ENCODE data around the gene CASTOR1.

CASTOR1 gene

DNA sequence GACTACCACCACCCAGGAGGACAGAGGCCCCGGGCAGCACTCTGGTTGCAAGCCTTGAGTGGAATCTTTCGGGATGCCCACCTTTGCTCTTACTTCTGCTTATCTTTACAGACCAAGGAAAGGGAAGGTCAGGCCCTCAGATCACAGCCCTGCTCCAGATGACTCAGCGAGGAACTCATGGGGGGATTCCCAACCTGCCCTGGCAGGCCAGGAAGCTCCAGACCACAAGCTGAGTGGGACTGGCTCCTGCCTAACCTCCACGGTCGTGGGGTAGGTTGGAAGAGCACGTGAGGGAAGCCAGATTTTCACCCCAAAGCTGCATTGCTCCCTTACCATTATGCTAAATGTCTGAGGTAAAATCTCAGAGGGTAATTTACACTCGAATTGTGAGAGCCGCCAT lies 25.6 kb upstream of the CASTOR1 start:
- Histone ChIP-seq H3K4me3 (ENCODE audit: low read depth, low read length) (no peak overlapping the region), H3K4me1 (ENCODE audit: control insufficient read depth, insufficient read depth, low read length) (no peaks in the 10 kb centered on the region), H3K9me3 (ENCODE audit: control insufficient read depth, insufficient read depth, low read depth, low read length) (no peaks in the 10 kb centered on the region), H3K36me3 (ENCODE audit: control insufficient read depth in 2 of 2, insufficient read depth in 1 of 2, low read length in 2 of 2) (peaks cover 0 to 8% of the 10 kb centered on the region in 2 experiments; a peak in 2 of 3 replicates), H3K27ac (ENCODE audit: extremely low read depth, low read depth, low read length) (no peak overlapping the region)
- ChIA-PET CTCF (interaction anchor here (0.9 to 4.6 kb wide), 2 partner anchors 17 to 27 kb away, joined by 4 to 22 read pairs; no protein-coding TSS in a partner anchor), POLR2A (interaction anchor here (1.9 kb wide), 1 partner anchor 12 kb away, joined by 9 read pairs; the partner anchor contains the start of gene TBC1D10A)
- no peak for TF ChIP-seq ZSCAN23 (tag by site-specific recombination; IDR thresholded peaks at IDR 0.05)
- no peak for TF ChIP-seq ZNF221 (tag by site-specific recombination; IDR thresholded peaks at IDR 0.05; ENCODE audit: borderline replicate concordance)
- TF ChIP-seq ZNF266 (tag by site-specific recombination; IDR thresholded peaks at IDR 0.05; ENCODE audit: low read depth), result no peak
- TF ChIP-seq, protein P1, sequence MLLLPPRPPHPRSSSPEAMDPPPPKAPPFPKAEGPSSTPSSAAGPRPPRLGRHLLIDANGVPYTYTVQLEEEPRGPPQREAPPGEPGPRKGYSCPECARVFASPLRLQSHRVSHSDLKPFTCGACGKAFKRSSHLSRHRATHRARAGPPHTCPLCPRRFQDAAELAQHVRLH (tag by site-specific recombination; IDR thresholded peaks at IDR 0.05), result no peak
- TF ChIP-seq ZNF202 (tag by site-specific recombination; IDR thresholded peaks at IDR 0.05; ENCODE audit: borderline replicate concordance), result no peak
- no peak for TF ChIP-seq SP3 (tag by site-specific recombination; IDR thresholded peaks at IDR 0.05)
- TF ChIP-seq, protein P2, sequence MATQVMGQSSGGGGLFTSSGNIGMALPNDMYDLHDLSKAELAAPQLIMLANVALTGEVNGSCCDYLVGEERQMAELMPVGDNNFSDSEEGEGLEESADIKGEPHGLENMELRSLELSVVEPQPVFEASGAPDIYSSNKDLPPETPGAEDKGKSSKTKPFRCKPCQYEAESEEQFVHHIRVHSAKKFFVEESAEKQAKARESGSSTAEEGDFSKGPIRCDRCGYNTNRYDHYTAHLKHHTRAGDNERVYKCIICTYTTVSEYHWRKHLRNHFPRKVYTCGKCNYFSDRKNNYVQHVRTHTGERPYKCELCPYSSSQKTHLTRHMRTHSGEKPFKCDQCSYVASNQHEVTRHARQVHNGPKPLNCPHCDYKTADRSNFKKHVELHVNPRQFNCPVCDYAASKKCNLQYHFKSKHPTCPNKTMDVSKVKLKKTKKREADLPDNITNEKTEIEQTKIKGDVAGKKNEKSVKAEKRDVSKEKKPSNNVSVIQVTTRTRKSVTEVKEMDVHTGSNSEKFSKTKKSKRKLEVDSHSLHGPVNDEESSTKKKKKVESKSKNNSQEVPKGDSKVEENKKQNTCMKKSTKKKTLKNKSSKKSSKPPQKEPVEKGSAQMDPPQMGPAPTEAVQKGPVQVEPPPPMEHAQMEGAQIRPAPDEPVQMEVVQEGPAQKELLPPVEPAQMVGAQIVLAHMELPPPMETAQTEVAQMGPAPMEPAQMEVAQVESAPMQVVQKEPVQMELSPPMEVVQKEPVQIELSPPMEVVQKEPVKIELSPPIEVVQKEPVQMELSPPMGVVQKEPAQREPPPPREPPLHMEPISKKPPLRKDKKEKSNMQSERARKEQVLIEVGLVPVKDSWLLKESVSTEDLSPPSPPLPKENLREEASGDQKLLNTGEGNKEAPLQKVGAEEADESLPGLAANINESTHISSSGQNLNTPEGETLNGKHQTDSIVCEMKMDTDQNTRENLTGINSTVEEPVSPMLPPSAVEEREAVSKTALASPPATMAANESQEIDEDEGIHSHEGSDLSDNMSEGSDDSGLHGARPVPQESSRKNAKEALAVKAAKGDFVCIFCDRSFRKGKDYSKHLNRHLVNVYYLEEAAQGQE (tag by site-specific recombination; IDR thresholded peaks at IDR 0.05), result no peak
- TF ChIP-seq OVOL3 (tag by site-specific recombination; IDR thresholded peaks at IDR 0.05), result no peak
- TF ChIP-seq, protein P3, sequence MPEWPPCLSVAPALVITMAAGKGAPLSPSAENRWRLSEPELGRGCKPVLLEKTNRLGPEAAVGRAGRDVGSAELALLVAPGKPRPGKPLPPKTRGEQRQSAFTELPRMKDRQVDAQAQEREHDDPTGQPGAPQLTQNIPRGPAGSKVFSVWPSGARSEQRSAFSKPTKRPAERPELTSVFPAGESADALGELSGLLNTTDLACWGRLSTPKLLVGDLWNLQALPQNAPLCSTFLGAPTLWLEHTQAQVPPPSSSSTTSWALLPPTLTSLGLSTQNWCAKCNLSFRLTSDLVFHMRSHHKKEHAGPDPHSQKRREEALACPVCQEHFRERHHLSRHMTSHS (tag by site-specific recombination; IDR thresholded peaks at IDR 0.05), result no peak
- TF ChIP-seq ZNF132 (tag by site-specific recombination; IDR thresholded peaks at IDR 0.05; ENCODE audit: borderline replicate concordance), result no peak
- no peak for TF ChIP-seq ZNF19 (tag by site-specific recombination; IDR thresholded peaks at IDR 0.05; ENCODE audit: low read depth)
- no peak for TF ChIP-seq MEIS1 (CRISPR knock-in tag; IDR thresholded peaks at IDR 0.05; ENCODE audit: borderline replicate concordance)

DNA sequence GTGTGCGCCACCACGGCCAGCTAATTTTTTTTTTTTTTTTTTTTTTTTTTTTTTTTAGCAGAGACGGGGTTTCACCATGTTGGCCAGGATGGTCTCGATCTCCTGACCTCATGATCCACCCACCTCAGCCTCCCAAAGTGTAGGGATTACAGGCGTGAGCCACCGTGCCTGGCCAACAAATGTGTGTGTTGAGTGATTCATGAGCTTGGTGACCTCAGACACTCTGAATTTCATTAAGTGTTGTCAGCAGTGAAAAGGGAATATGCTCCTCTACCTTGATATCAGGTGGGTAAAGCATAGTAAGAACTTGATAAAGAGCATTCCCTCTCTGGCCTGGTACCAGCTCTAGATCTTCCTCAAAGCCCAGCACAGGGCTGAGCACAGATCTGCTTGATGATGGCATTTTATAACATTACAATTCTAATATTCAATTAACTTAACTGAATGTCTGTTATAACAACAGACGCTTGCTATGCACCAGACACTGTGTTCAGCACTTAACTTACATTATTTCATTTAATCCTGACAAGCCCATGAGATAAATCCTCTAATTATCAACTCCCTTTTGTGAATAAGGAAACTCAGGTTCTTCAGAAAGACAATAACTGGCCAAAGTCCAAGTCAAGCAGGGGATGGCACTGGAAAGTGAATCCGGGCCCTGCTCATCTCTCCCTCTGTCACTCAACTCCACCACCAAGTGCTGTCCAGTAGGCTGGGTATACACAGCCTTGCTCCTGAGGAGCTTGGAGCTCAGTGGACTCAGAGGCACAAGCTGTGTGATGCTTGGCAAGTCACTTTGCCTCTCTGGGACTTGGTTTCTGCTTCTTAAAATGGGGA lies 24.4 kb upstream of the CASTOR1 start:
- no peak overlapping the region for H3K27ac ChIP-seq (ENCODE audit: extremely low read depth, low read depth, low read length)
- TF ChIP-seq ZNF629 (tag by site-specific recombination; IDR thresholded peaks at IDR 0.05) (peak; percentile 43; the same call in 1 of the 2 replicates), ZNF843 (tag by site-specific recombination; IDR thresholded peaks at IDR 0.05) (no peak)
- TF ChIP-seq, protein P4, sequence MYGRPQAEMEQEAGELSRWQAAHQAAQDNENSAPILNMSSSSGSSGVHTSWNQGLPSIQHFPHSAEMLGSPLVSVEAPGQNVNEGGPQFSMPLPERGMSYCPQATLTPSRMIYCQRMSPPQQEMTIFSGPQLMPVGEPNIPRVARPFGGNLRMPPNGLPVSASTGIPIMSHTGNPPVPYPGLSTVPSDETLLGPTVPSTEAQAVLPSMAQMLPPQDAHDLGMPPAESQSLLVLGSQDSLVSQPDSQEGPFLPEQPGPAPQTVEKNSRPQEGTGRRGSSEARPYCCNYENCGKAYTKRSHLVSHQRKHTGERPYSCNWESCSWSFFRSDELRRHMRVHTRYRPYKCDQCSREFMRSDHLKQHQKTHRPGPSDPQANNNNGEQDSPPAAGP (tag by site-specific recombination; IDR thresholded peaks at IDR 0.05), result peak; percentile 44; the same call in 1 of the 2 replicates
- TF ChIP-seq, protein P5, sequence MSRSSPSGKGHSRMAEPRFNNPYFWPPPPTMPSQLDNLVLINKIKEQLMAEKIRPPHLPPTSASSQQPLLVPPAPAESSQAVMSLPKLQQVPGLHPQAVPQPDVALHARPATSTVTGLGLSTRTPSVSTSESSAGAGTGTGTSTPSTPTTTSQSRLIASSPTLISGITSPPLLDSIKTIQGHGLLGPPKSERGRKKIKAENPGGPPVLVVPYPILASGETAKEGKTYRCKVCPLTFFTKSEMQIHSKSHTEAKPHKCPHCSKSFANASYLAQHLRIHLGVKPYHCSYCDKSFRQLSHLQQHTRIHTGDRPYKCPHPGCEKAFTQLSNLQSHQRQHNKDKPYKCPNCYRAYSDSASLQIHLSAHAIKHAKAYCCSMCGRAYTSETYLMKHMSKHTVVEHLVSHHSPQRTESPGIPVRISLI (tag by site-specific recombination; IDR thresholded peaks at IDR 0.05), result peak; percentile 3; the same call in 1 of the 2 replicates
- no peaks in the 10 kb centered on the region for H3K4me1 ChIP-seq (ENCODE audit: control insufficient read depth, insufficient read depth, low read length)
- no peak overlapping the region for H3K4me3 ChIP-seq (ENCODE audit: low read depth, low read length)
- POLR2A ChIA-PET, result interaction anchor here (1.0 to 1.9 kb wide), 4 partner anchors 9 to 110 kb away, joined by 3 to 9 read pairs (median 5); partner anchors contain the start of gene TBC1D10A
- CTCF ChIA-PET, result interaction anchor here (0.5 to 4.6 kb wide), 6 partner anchors 13 to 666 kb away, joined by 3 to 22 read pairs (median 4); no protein-coding TSS in a partner anchor
- peaks cover 0 to 5% of the 10 kb centered on the region in 2 experiments; a peak in 2 of 3 replicates for H3K36me3 ChIP-seq (ENCODE audit: control insufficient read depth in 2 of 2, insufficient read depth in 1 of 2, low read length in 2 of 2)
- no peaks in the 10 kb centered on the region for H3K9me3 ChIP-seq (ENCODE audit: control insufficient read depth, insufficient read depth, low read depth, low read length)
